ENCODE measurements around the gene DTX3. TPM values are rescaled to one million over a fixed set of nuclear protein-coding genes. Genes with fewer than 3 reads are reported as not detected.
"Not testable (repeated sequence)": the region's sequence is repeated elsewhere in the genome, so short reads cannot be mapped to it uniquely, and the experiment has no call there.

DTX3 gene
- total RNA-seq, 1 donor from 2014 or later: 83.0 TPM

- no peak for DNase-seq (ENCODE audit: low spot score, unreplicated experiment)
- Mint-ChIP-seq H3K9me3 (ENCODE audit: low read depth) (no peaks in the 10 kb centered on the region), H3K27ac (no peak overlapping the region), H3K36me3 (ENCODE audit: insufficient read depth) (no peaks in the 10 kb centered on the region), H3K4me1 (ENCODE audit: low read depth) (no peaks in the 10 kb centered on the region), H3K27me3 (peaks cover 69% of the 10 kb centered on the region), H3K4me3 (ENCODE audit: low read depth) (peak overlapping the region; percentile 40)
- TF ChIP-seq CTCF (IDR thresholded peaks at IDR 0.05; ENCODE audit: unreplicated experiment): no peak
These were observed 27.7 kb downstream of the DTX3 start for GRCh38 chr12:57632073-57632957.

GRCh38 chr12:57632958-57633840, 28.6 kb downstream of the DTX3 start, which contains the start of gene B4GALNT1:
Gene B4GALNT1 (minus strand): TSS chr12:57633201. CDS start chr12:57632132, 1,069 bp downstream.
- no peaks in the 10 kb centered on the region for H3K4me1 Mint-ChIP-seq (ENCODE audit: low read depth)
- no peaks in the 10 kb centered on the region for H3K36me3 Mint-ChIP-seq (ENCODE audit: insufficient read depth)
- peak within 1 kb of the TSS; percentile 40 for H3K4me3 Mint-ChIP-seq (ENCODE audit: low read depth)
- no peak within 1 kb of the TSS for H3K27ac Mint-ChIP-seq
- peak; percentile 65 for DNase-seq (ENCODE audit: low spot score, unreplicated experiment)
- H3K27me3 Mint-ChIP-seq: peaks cover 70% of the 10 kb centered on the region
- peak; percentile 85 for TF ChIP-seq CTCF (IDR thresholded peaks at IDR 0.05; ENCODE audit: unreplicated experiment)
- H3K9me3 Mint-ChIP-seq (ENCODE audit: low read depth): no peaks in the 10 kb centered on the region

GRCh38 chr12:57636731-57637130, 32.1 kb downstream of the DTX3 start:
- not testable (repeated sequence) for H3K36me3 Mint-ChIP-seq (ENCODE audit: insufficient read depth); H3K27ac Mint-ChIP-seq; H3K4me1 Mint-ChIP-seq (ENCODE audit: low read depth); DNase-seq (ENCODE audit: low spot score, unreplicated experiment); H3K9me3 Mint-ChIP-seq (ENCODE audit: low read depth); H3K4me3 Mint-ChIP-seq (ENCODE audit: low read depth)
- peaks cover 63% of the 10 kb centered on the region for H3K27me3 Mint-ChIP-seq

GRCh38 chr12:57637364-57637763, 32.7 kb downstream of the DTX3 start:
- H3K36me3 Mint-ChIP-seq (ENCODE audit: insufficient read depth): no peaks in the 10 kb centered on the region
- no peak overlapping the region for H3K27ac Mint-ChIP-seq
- no peak overlapping the region for H3K4me3 Mint-ChIP-seq (ENCODE audit: low read depth)
- DNase-seq (ENCODE audit: low spot score, unreplicated experiment): no peak
- no peak for TF ChIP-seq CTCF (IDR thresholded peaks at IDR 0.05; ENCODE audit: unreplicated experiment)
- H3K27me3 Mint-ChIP-seq: peaks cover 61% of the 10 kb centered on the region
- H3K4me1 Mint-ChIP-seq (ENCODE audit: low read depth): no peaks in the 10 kb centered on the region
- no peaks in the 10 kb centered on the region for H3K9me3 Mint-ChIP-seq (ENCODE audit: low read depth)

- TF ChIP-seq CTCF (IDR thresholded peaks at IDR 0.05; ENCODE audit: unreplicated experiment): no peak
- Mint-ChIP-seq H3K9me3 (ENCODE audit: low read depth) (no peaks in the 10 kb centered on the region), H3K27me3 (peaks cover 60% of the 10 kb centered on the region), H3K27ac (no peak overlapping the region), H3K4me3 (ENCODE audit: low read depth) (no peak overlapping the region), H3K36me3 (ENCODE audit: insufficient read depth) (no peaks in the 10 kb centered on the region), H3K4me1 (ENCODE audit: low read depth) (no peaks in the 10 kb centered on the region)
- no peak for DNase-seq (ENCODE audit: low spot score, unreplicated experiment)
These were observed 33.5 kb downstream of the DTX3 start for GRCh38 chr12:57638096-57638495.
